Measurements from ENCODE around the gene CAV3.

DNA sequence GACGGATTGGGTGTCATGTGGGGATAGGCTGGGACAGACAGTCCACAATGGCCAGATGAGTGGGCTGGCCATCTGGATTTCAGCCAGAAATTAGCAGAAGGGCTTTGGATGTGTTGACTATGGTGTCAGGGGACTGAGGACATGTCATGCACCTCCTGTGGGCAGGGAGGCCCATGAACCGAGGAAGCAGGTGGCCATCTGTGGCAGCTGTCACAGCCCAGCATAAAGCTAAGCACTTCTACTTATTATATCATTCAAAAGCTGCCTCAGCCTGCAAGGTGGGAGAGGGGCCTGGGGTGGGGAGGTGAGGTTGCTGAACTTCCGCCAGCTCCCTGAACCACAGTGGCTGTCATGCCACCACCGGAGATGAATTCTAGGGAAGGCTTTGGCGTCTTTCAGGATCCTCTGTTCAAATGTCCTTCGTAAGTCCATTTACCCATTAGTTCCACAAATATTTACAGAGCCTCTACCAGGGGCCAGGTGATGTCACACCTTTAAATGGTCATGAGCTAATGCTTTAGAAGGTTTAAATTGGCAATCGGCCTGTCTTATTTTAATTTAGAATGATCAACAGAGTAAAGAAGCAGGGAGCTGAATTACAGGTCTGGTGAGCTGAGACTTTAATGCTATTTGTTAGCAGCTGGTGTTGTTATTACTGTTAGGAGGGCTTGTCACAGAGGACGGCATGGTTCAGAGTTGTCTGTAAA lies 23.6 kb upstream of the CAV3 start:
- TF ChIP-seq, protein P1, sequence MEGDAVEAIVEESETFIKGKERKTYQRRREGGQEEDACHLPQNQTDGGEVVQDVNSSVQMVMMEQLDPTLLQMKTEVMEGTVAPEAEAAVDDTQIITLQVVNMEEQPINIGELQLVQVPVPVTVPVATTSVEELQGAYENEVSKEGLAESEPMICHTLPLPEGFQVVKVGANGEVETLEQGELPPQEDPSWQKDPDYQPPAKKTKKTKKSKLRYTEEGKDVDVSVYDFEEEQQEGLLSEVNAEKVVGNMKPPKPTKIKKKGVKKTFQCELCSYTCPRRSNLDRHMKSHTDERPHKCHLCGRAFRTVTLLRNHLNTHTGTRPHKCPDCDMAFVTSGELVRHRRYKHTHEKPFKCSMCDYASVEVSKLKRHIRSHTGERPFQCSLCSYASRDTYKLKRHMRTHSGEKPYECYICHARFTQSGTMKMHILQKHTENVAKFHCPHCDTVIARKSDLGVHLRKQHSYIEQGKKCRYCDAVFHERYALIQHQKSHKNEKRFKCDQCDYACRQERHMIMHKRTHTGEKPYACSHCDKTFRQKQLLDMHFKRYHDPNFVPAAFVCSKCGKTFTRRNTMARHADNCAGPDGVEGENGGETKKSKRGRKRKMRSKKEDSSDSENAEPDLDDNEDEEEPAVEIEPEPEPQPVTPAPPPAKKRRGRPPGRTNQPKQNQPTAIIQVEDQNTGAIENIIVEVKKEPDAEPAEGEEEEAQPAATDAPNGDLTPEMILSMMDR (IDR thresholded peaks at IDR 0.05), result no peak
- no peak for TF ChIP-seq POLR2A (IDR thresholded peaks at IDR 0.05)
